ENCODE results near the gene SLPI. TPM values are rescaled to one million over a fixed set of nuclear protein-coding genes. Genes with fewer than 3 reads are reported as not detected.

SLPI gene
- total and polyA plus RNA-seq, 2 of the 13 experiments (the other 11 are each of a cell fraction or from before 2014, with no cell fraction given): 0.13 TPM; not detected in 1

- TF ChIP-seq ZFP37 (CRISPR knock-in tag; IDR thresholded peaks at IDR 0.05; ENCODE audit: borderline replicate concordance) (no peak), ISX (CRISPR knock-in tag; conservative IDR thresholded peaks at IDR 0.05) (no peak), SP140L (CRISPR knock-in tag; IDR thresholded peaks at IDR 0.05; ENCODE audit: borderline replicate concordance) (no peak), STAG1 (CRISPR knock-in tag; IDR thresholded peaks at IDR 0.05) (no peak), NFYC (CRISPR knock-in tag; IDR thresholded peaks at IDR 0.05) (no peak)
Observed at GRCh38 chr20:45294003-45294368, 39.6 kb upstream of the SLPI start (continued).

- ChIA-PET POLR2A (interaction anchor here (0.6 to 1.0 kb wide), 2 partner anchors 161 to 600 kb away, joined by 3 read pairs; no protein-coding TSS in a partner anchor), CTCF (ENCODE audit: low intra/inter-chr PET ratio, low total read pairs) (interaction anchor here (1.1 kb wide), 1 partner anchor 18 kb away, joined by 3 read pairs; no protein-coding TSS in a partner anchor)
- FAIRE-seq (no peak), ATAC-seq (peak; percentile 87), DNase-seq (ENCODE audit: low spot score) (peak; percentile 50)
- in situ Hi-C loops (cut with HindIII; ENCODE audit: extremely low pct_ligation_motif_present, low pct_unique_long_range_greater_than_20kb) (loop anchor here (10.0 kb wide), 1 partner anchor 279 kb away; no protein-coding TSS in a partner anchor), intact Hi-C loops (cut with micrococcal nuclease; ENCODE audit: unreplicated experiment) (loop anchor here (5.0 kb wide), 1 partner anchor 156 kb away; no protein-coding TSS in a partner anchor)
- no TSS peak for BruUV-seq (replicated peaks)
- 27% methylated on average over 66 of the region's 79 CpGs for WGBS (ENCODE audit: low lambda C conversion rate)
- H3K4me2 ChIP-seq (ENCODE audit: low read depth, low read length): peak overlapping the region; percentile 71
- H4K20me1 ChIP-seq (ENCODE audit: insufficient read depth, low read length): no peaks in the 10 kb centered on the region
- no peaks in the 10 kb centered on the region for H3K79me2 ChIP-seq (ENCODE audit: insufficient read depth, low read length)
- no peak overlapping the region for H3K27ac ChIP-seq (ENCODE audit: extremely low read length, insufficient read depth, low read length)
- H3K27me3 ChIP-seq (ENCODE audit: control insufficient read depth in 1 of 2, insufficient read depth in 2 of 2, low read length in 2 of 2): peaks cover 4 to 60% of the 10 kb centered on the region in 2 experiments; a peak in 4 of 5 replicates
- H2AFZ ChIP-seq (ENCODE audit: low read length): no peak overlapping the region
- peaks cover 16% of the 10 kb centered on the region; the same call in 1 of the 2 replicates for H3K4me1 ChIP-seq (ENCODE audit: insufficient read depth, low read length)
- no peaks in the 10 kb centered on the region for H3K9me3 ChIP-seq (ENCODE audit: low read length)
- H3K36me3 ChIP-seq (replicated peaks in 1 of 2; ENCODE audit: control insufficient read depth in 1 of 2, insufficient read depth in 2 of 2, low read length in 2 of 2): no peaks in the 10 kb centered on the region
- no peak overlapping the region for H3K9ac ChIP-seq (ENCODE audit: insufficient read depth, low read depth, low read length)
- H3K4me3 ChIP-seq (replicated peaks in 1 of 3; ENCODE audit: insufficient read depth in 1 of 3, low read depth in 2 of 3, low read length in 3 of 3): peak overlapping the region in 2 of 3 experiments; percentile 37 to 60; a peak in 3 of 6 replicates
- TF ChIP-seq SMYD3 (CRISPR knock-in tag; IDR thresholded peaks at IDR 0.05) (no peak), ZNF768 (CRISPR knock-in tag; IDR thresholded peaks at IDR 0.05) (peak; percentile 47; the same call in 1 of the 2 replicates), ZNF773 (CRISPR knock-in tag; IDR thresholded peaks at IDR 0.05; ENCODE audit: borderline replicate concordance) (0 out of 2 replicates have a peak, but pooled peaks have one; percentile 23), ZNF772 (CRISPR knock-in tag; IDR thresholded peaks at IDR 0.05) (no peak), STAG1 (CRISPR knock-in tag; IDR thresholded peaks at IDR 0.05) (peak; percentile 46), TCF7 (IDR thresholded peaks at IDR 0.05; ENCODE audit: low read depth) (no peak), ZBTB39 (CRISPR knock-in tag; IDR thresholded peaks at IDR 0.05) (no peak), TEAD3 (CRISPR knock-in tag; optimal IDR thresholded peaks at IDR 0.05; ENCODE audit: borderline replicate concordance) (peak; percentile 47), ZNF280D (CRISPR knock-in tag; IDR thresholded peaks at IDR 0.05) (no peak), MXD1 (CRISPR knock-in tag; IDR thresholded peaks at IDR 0.05) (peak; percentile 32; the same call in 1 of the 2 replicates)
Observed at GRCh38 chr20:45293041-45294002, 39.0 kb upstream of the SLPI start.
